NCI-H128 (cell line): ENCODE results near the gene TMEM129.
A peak's percentile ranks its signal among the peaks of the same experiment; 100 is the strongest.

Source experiments
- DNase-seq: peaks from one replicate; lab custom pipeline; 2025; ENCODE audit not compliant: unreplicated experiment; lab: John Stamatoyannopoulos, UW

The TMEM129 gene

GRCh38 chr4:1721003-1721665 lies at the start of gene TMEM129, which contains the start of gene TACC3:
Gene TMEM129 (minus strand): TSS chr4:1721323. CDS start chr4:1720837, 486 bp downstream.
Gene TACC3 (plus strand): TSS chr4:1721521. CDS start chr4:1723422, 1,901 bp downstream.
- peak; percentile 92 for DNase-seq

- no peak for DNase-seq
These were observed 49.7 kb upstream of the TMEM129 start for GRCh38 chr4:1770791-1771231.

- DNase-seq, result no peak
These were observed 49.1 kb upstream of the TMEM129 start for GRCh38 chr4:1770245-1770644.

- no peak for DNase-seq
These were observed 48.6 kb upstream of the TMEM129 start for GRCh38 chr4:1769692-1770091.

- no peak for DNase-seq
These were observed 47.4 kb upstream of the TMEM129 start for GRCh38 chr4:1768367-1769034.

- no peak for DNase-seq
These were observed 46.7 kb upstream of the TMEM129 start for GRCh38 chr4:1767770-1768366.

- no peak for DNase-seq
These were observed 46.1 kb upstream of the TMEM129 start for GRCh38 chr4:1767061-1767769.

GRCh38 chr4:1766106-1767060 lies 45.3 kb upstream of the TMEM129 start:
- DNase-seq, result no peak

- no peak for DNase-seq
These were observed 44.4 kb upstream of the TMEM129 start for GRCh38 chr4:1765409-1766072.

- DNase-seq, result no peak
These were observed 43.5 kb upstream of the TMEM129 start for GRCh38 chr4:1764670-1765069.

GRCh38 chr4:1763550-1764080 lies 42.5 kb upstream of the TMEM129 start:
- DNase-seq, result no peak

- no peak for DNase-seq
These were observed 42.0 kb upstream of the TMEM129 start for GRCh38 chr4:1763070-1763549.

GRCh38 chr4:1762264-1763010 lies 41.3 kb upstream of the TMEM129 start:
- DNase-seq, result no peak

GRCh38 chr4:1761130-1761689 lies 40.1 kb upstream of the TMEM129 start:
- no peak for DNase-seq

GRCh38 chr4:1760521-1761071 lies 39.5 kb upstream of the TMEM129 start:
- no peak for DNase-seq

- no peak for DNase-seq
These were observed 38.7 kb upstream of the TMEM129 start for GRCh38 chr4:1759818-1760223.

- no peak for DNase-seq
These were observed 38.2 kb upstream of the TMEM129 start for GRCh38 chr4:1759170-1759817.
